Measurements from ENCODE around the gene TMEM192. TPM values are rescaled to one million over a fixed set of nuclear protein-coding genes. Genes with fewer than 3 reads are reported as not detected.

Gene TMEM192
- total and polyA plus RNA-seq, 2 of the 13 experiments (the other 11 are each of a cell fraction or from before 2014, with no cell fraction given) = 19.8 to 19.9 TPM

DNA sequence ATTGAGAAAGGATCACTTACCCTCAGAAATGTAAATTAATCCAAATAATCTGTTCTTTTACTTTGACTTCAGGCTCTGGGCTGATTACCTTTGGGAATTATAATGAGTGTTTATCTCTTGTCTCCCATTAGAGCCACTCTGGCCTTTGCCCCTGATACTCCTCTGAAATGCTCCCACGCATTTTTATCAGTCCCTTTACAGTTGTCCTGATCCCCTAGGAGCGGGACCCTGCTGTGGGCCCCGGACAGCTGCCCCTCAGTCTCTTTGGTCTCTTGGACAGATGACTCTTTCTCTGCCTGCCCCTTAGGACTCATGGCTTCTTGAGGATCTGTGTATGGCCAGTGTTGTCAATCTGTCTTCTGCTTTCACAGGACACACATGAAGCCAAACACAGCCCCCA, 60.0 kb downstream of the TMEM192 start:
- Histone ChIP-seq H3K27ac (ENCODE audit: extremely low read length, insufficient read depth, low read length) (no peak overlapping the region), H3K27me3 (ENCODE audit: control insufficient read depth in 1 of 2, insufficient read depth in 2 of 2, low read length in 2 of 2) (no peaks in the 10 kb centered on the region), H4K20me1 (ENCODE audit: insufficient read depth, low read length) (no peaks in the 10 kb centered on the region), H3K79me2 (ENCODE audit: insufficient read depth, low read length) (no peaks in the 10 kb centered on the region), H3K36me3 (replicated peaks in 1 of 2; ENCODE audit: control insufficient read depth in 1 of 2, insufficient read depth in 2 of 2, low read length in 2 of 2) (no peaks in the 10 kb centered on the region), H3K4me2 (ENCODE audit: low read depth, low read length) (no peak overlapping the region), H3K4me3 (replicated peaks in 1 of 3; ENCODE audit: insufficient read depth in 1 of 3, low read depth in 2 of 3, low read length in 3 of 3) (no peak overlapping the region), H2AFZ (ENCODE audit: low read length) (no peak overlapping the region), H3K4me1 (ENCODE audit: insufficient read depth, low read length) (no peaks in the 10 kb centered on the region), H3K9ac (ENCODE audit: insufficient read depth, low read depth, low read length) (no peak overlapping the region), H3K9me3 (ENCODE audit: low read length) (no peaks in the 10 kb centered on the region)
- ATAC-seq = no peak
- POLR2A ChIA-PET = no interaction called here
- FAIRE-seq = no peak
- WGBS (ENCODE audit: low lambda C conversion rate) = 21% methylated on average over 3 of the region's 3 CpGs
- TF ChIP-seq TCF7L2 (IDR thresholded peaks at IDR 0.05; ENCODE audit: low read depth, low read length) (no peak), E2F5 (CRISPR knock-in tag; conservative IDR thresholded peaks at IDR 0.05) (no peak), RNF219 (CRISPR knock-in tag; IDR thresholded peaks at IDR 0.05) (no peak), MED1 (CRISPR knock-in tag; IDR thresholded peaks at IDR 0.05) (no peak), ZNF83 (CRISPR knock-in tag; IDR thresholded peaks at IDR 0.05; ENCODE audit: borderline replicate concordance) (no peak), PAWR (CRISPR knock-in tag; IDR thresholded peaks at IDR 0.05; ENCODE audit: borderline replicate concordance) (no peak), MEIS1 (CRISPR knock-in tag; IDR thresholded peaks at IDR 0.05; ENCODE audit: borderline replicate concordance) (no peak), SP4 (CRISPR knock-in tag; IDR thresholded peaks at IDR 0.05) (no peak), ASH2L (IDR thresholded peaks at IDR 0.05; ENCODE audit: insufficient read length, low read depth, low read length) (no peak), PBX3 (CRISPR knock-in tag; IDR thresholded peaks at IDR 0.05; ENCODE audit: borderline replicate concordance) (no peak), SAFB2 (CRISPR knock-in tag; IDR thresholded peaks at IDR 0.05; ENCODE audit: borderline replicate concordance, low read depth) (no peak), SMYD3 (CRISPR knock-in tag; IDR thresholded peaks at IDR 0.05) (no peak), ZNF550 (CRISPR knock-in tag; IDR thresholded peaks at IDR 0.05; ENCODE audit: borderline replicate concordance) (no peak)
- TF ChIP-seq, protein P1, sequence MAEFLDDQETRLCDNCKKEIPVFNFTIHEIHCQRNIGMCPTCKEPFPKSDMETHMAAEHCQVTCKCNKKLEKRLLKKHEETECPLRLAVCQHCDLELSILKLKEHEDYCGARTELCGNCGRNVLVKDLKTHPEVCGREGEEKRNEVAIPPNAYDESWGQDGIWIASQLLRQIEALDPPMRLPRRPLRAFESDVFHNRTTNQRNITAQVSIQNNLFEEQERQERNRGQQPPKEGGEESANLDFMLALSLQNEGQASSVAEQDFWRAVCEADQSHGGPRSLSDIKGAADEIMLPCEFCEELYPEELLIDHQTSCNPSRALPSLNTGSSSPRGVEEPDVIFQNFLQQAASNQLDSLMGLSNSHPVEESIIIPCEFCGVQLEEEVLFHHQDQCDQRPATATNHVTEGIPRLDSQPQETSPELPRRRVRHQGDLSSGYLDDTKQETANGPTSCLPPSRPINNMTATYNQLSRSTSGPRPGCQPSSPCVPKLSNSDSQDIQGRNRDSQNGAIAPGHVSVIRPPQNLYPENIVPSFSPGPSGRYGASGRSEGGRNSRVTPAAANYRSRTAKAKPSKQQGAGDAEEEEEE (CRISPR knock-in tag; IDR thresholded peaks at IDR 0.05; ENCODE audit: borderline replicate concordance) = no peak
- no TSS peak for BruUV-seq (replicated peaks)
- intact Hi-C loops (cut with micrococcal nuclease; ENCODE audit: unreplicated experiment) (no loop called here), in situ Hi-C loops (cut with HindIII; ENCODE audit: extremely low pct_ligation_motif_present, low pct_unique_long_range_greater_than_20kb) (no loop called here)
- CTCF ChIA-PET (ENCODE audit: low intra/inter-chr PET ratio, low total read pairs) = no interaction called here
- no peak for DNase-seq (ENCODE audit: low spot score)

Measured in HepG2 (cell line).